Mucosa of descending colon (tissue), 3 donors: ENCODE measurements around the gene AQP12A. TPM values are rescaled to one million over a fixed set of nuclear protein-coding genes. Genes with fewer than 3 reads are reported as not detected.
A peak's percentile ranks its signal among the peaks of the same experiment; 100 is the strongest.
"Not testable (repeated sequence)": the region's sequence is repeated elsewhere in the genome, so short reads cannot be mapped to it uniquely, and the experiment has no call there.

Experiments
- ATAC-seq: fragments of 200-7000 bp; cut with Tn5 transposase; one replicate; pipeline ENCODE4 v1.9.1; 2020; ENCODE audit warnings: mild to moderate bottlenecking, moderate library complexity
- DNase-seq, 3 donors: peaks; one replicate each; pipeline ENCODE4 v3.0.0-alpha.2; 2020
- H3K36me3 ChIP-seq: fragments of 200-600 bp; one replicate; pipeline ENCODE4 v1.8.0; 2021; ENCODE audit warnings: low read depth, mild to moderate bottlenecking
- H3K4me1 ChIP-seq: fragments of 200-600 bp; one replicate; pipeline ENCODE4 v1.8.0; 2021; ENCODE audit warnings: low read depth, mild to moderate bottlenecking
- H3K4me3 ChIP-seq: fragments of 200-600 bp; one replicate; pipeline ENCODE4 v1.8.0; 2021; ENCODE audit warnings: mild to moderate bottlenecking
- H3K9me3 ChIP-seq: fragments of 200-600 bp; one replicate; pipeline ENCODE4 v1.8.0; 2021; ENCODE audit warnings: mild to moderate bottlenecking
- CTCF ChIP-seq: fragments of 200-600 bp; IDR thresholded peaks from one replicate; pipeline ENCODE4 v1.8.0; 2022; ENCODE audit warnings: antibody characterized with exemption, mild to moderate bottlenecking
- intact Hi-C, 2 donors: fragments of 100-400 bp; cut with DNase I in 1 of 2; cut with micrococcal nuclease in 1 of 2; formaldehyde crosslinking; loops; one replicate each; pipeline versions ENCODE4 v1.11.0 to v1.11.1; 2022; cut with DNase I, micrococcal nuclease
- long read RNA-seq, 2 donors: library from polyadenylated mRNA; unstranded; transcript quantifications; one replicate each; pipeline ENCODE4 v2.0.0, GENCODE V29; 2019 to 2021
- total RNA-seq, 3 donors: library from RNA; stranded (reverse); fragmentation: NEBNext Ultra II Directional in 2 of 3; extraction: Animal tissue kit (Norgen Biotek cat#: 25700) in 2 of 3; gene quantifications; one replicate each; pipeline versions ENCODE4 v1.2.1 to v1.2.4, GENCODE V29; 2021 to 2023
- donor health status: DM: no; HTN: no; CAD: no; lungs with moderate emphysema.
- donor health status: DM: no; HTN: no; CAD: no.
- donor health status: DM: no; HTN: yes; CAD: no.

The AQP12A gene
- 10 to 100 TPM in 1 of 3 donors, 1 to 10 TPM in 1, not detected in 1; 9.7 to 18.9 TPM for total RNA-seq
- long read RNA-seq, donor 1, partial matches to known transcripts = 0 of 1 reads
- long read RNA-seq, donor 1, other reads (novel, unspliced or antisense) = 1 of 1 reads
- long read RNA-seq, donor 2, partial matches to known transcripts = 0 of 6 reads
- long read RNA-seq, donor 2, other reads (novel, unspliced or antisense) = 6 of 6 reads

GRCh38 chr2:240691631-240692420 is at the start of gene AQP12A:
AQP12A (plus strand) TSS chr2:240691866; CDS start chr2:240691914, 48 bp downstream.
- H3K4me3 ChIP-seq, H3K4me1 ChIP-seq: not testable (repeated sequence)
- ATAC-seq = peak; percentile 12

GRCh38 chr2:240642061-240642805 is 49.4 kb upstream of the AQP12A start:
- TF ChIP-seq CTCF = no peak
- ATAC-seq (no peak), DNase-seq (peak in 2 of 3 donors; percentile 19 to 42)
- H3K9me3 ChIP-seq = no peaks in the 10 kb centered on the region
- no peaks in the 10 kb centered on the region for H3K36me3 ChIP-seq
- H3K4me3 ChIP-seq = no peak overlapping the region
- intact Hi-C loops = no loop called here
- H3K4me1 ChIP-seq = no peaks in the 10 kb centered on the region

More at GRCh38 chr2:240691631-240692420, at the start of gene AQP12A:
- H3K36me3 ChIP-seq, intact Hi-C loops, H3K9me3 ChIP-seq: not testable (repeated sequence)
- peak in 2 of 3 donors; percentile 4 to 38 for DNase-seq

GRCh38 chr2:240642806-240643092 is 48.9 kb upstream of the AQP12A start:
- Histone ChIP-seq H3K36me3 (no peaks in the 10 kb centered on the region), H3K4me1 (no peaks in the 10 kb centered on the region), H3K9me3 (no peaks in the 10 kb centered on the region), H3K4me3 (no peak overlapping the region)
- ATAC-seq = no peak
- peak in 1 of 3 donors; percentile 9 for DNase-seq
- no peak for TF ChIP-seq CTCF
- intact Hi-C loops = no loop called here

GRCh38 chr2:240643093-240643810 is 48.4 kb upstream of the AQP12A start:
- H3K4me3 ChIP-seq = no peak overlapping the region
- no peaks in the 10 kb centered on the region for H3K9me3 ChIP-seq
- ATAC-seq = no peak
- H3K36me3 ChIP-seq = no peaks in the 10 kb centered on the region
- no peak for TF ChIP-seq CTCF
- no peaks in the 10 kb centered on the region for H3K4me1 ChIP-seq
- intact Hi-C loops = no loop called here
- DNase-seq = no peak

GRCh38 chr2:240643811-240644150 is 47.9 kb upstream of the AQP12A start:
- Histone ChIP-seq H3K36me3 (no peaks in the 10 kb centered on the region), H3K4me1 (no peaks in the 10 kb centered on the region), H3K4me3 (no peak overlapping the region), H3K9me3 (no peaks in the 10 kb centered on the region)
- DNase-seq (no peak), ATAC-seq (no peak)
- intact Hi-C loops = no loop called here
- no peak for TF ChIP-seq CTCF
